Measurements from ENCODE around the gene ZNF575. TPM values are rescaled to one million over a fixed set of nuclear protein-coding genes. Genes with fewer than 3 reads are reported as not detected.

The ZNF575 gene, protein sequence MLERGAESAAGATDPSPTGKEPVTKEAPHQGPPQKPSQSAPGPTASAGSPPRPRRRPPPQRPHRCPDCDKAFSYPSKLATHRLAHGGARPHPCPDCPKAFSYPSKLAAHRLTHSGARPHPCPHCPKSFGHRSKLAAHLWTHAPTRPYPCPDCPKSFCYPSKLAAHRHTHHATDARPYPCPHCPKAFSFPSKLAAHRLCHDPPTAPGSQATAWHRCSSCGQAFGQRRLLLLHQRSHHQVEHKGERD
- polyA plus RNA-seq (ENCODE audit: insufficient read length in 3 of 3) = 1 to 10 TPM; 1.4 to 1.5 (median 1.4) TPM

DNA sequence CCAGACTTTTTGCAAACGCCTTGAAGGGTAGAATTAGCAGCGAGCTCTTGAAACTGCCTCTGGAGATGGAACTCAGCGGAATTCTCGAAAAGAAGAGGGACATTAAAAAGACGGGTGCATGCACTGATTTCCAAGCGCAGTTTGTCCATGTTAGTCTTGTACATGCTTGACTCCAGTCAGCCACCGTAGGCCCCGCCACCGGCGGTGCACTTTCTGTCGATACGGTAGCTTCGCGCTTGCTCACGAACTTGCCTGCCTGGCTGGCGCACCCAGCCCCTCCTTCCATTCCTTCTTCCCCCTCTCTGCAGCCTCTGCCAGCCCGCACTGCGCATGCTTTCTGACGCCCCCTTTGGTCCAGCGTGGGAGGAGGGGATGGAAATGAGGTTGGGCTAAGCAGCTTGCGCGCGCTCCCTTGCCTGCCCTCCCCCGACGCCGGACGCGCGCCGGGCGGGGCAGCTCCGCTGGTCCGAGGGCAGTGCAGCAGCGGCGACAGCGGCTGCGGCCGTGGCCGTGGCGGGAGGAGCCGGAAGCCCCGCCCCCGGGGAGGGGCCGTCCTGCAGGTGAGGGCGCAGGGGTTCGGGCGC, at the start of gene ZNF575:
TSS of gene ZNF575 (plus strand) at position 227 of the 584 bp plus-strand sequence. CDS start 1,235 bp downstream, outside the sequence.
- peak; percentile 91 to 94 (median 94) for DNase-seq (ENCODE audit: low read depth in 3 of 3, low spot score in 2 of 3)

DNA sequence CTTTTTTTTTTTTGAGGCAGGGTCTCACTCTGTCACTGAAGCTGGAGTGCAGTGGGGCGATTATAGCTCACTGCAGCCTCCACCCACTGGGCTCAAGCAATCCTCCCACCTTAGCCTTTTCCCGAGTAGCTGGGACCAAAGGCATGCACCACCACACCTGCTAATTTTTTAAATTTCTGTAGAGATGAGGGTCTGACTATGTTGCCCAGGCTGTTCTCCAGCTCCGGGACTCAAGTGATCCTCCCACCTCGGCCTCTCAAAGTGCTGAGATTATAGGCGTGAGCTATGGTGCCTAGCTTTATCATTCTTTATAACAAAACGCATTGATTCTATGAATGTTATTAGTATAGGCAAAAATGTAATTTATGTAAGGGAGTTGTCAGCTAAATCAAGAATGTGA, 49.7 kb upstream of the ZNF575 start:
- DNase-seq (ENCODE audit: low read depth in 3 of 3, low spot score in 2 of 3) = no peak

DNA sequence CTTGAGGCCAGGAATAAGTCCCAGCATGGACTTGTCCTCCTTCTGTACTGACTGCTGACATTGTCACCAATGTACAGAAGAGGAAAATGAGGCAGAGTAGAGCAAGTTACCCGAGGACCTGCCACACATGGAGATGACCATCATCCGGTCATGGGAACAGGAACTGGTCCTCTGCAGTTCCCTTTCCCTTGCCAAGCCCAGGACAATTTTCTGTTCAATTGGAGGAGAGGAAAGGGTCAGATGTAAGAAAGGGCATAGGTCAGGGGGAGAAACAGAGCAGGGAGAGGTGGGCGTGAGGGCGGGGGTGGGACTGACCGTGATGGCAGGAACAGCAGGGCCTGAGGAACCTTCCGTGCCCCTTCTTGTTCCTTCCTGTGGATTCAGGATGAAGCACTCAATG, 47.0 kb upstream of the ZNF575 start:
- no peak for DNase-seq (ENCODE audit: low read depth in 3 of 3, low spot score in 2 of 3)

DNA sequence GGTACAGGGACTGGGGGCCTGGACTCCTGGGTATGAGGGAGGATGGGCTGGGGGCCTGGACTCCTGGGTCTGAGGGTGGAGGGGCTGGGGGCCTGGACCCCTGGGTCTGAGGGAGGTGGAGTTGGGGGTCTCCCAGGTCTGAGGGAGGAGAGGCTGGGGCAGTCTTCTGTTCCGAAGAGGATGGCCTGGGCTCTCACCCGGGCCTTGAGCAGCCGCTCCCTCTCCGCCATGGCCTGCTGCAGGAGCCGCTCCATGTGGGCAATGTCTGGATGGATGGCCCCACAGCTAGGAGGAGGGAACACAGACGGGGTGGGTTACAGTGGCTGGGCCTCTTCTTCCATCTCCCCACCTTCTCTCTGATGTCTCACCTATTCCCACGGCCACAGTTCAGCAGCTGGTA, 46.6 kb upstream of the ZNF575 start:
- DNase-seq (ENCODE audit: low read depth in 3 of 3, low spot score in 2 of 3) = no peak

DNA sequence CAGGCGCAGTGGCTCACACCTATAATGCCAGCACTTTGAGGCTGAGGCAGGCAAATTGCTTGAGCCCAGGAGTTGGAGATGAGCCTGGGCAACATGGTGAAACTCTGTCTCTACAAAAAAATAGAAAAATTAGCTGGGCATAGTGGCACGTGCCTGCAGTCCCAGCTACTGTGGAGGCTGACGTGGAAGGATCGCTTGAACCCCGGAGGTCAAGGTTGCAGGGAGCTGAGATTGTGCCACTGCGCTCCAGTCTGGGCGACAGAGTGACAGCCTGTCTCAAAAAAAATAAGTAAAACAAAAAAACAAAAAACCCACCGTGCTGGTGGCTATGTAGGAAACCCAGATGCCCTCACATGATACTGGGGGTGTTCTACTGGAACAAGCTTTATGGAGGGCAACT, 44.8 kb upstream of the ZNF575 start:
- no peak for DNase-seq (ENCODE audit: low read depth in 3 of 3, low spot score in 2 of 3)

DNA sequence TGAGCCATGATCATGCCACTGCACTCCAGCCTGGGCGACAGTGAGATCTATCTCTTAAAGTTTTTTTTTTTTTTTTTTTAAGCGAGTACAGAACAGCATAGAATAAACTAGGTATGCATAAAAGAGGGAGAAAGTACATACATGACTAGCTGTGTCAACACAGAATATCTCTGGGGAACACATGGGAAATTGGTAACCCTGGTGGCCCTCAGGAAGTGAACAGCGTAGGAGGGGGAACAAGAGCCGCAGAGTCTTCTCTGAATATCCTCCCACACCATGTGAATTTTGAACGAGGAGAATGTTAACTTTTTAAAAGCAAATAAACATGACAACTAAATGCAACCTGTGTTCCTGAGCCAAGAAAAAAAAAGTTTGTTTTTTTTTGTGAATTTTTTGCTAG, 43.7 kb upstream of the ZNF575 start:
- no peak for DNase-seq (ENCODE audit: low read depth in 3 of 3, low spot score in 2 of 3)

DNA sequence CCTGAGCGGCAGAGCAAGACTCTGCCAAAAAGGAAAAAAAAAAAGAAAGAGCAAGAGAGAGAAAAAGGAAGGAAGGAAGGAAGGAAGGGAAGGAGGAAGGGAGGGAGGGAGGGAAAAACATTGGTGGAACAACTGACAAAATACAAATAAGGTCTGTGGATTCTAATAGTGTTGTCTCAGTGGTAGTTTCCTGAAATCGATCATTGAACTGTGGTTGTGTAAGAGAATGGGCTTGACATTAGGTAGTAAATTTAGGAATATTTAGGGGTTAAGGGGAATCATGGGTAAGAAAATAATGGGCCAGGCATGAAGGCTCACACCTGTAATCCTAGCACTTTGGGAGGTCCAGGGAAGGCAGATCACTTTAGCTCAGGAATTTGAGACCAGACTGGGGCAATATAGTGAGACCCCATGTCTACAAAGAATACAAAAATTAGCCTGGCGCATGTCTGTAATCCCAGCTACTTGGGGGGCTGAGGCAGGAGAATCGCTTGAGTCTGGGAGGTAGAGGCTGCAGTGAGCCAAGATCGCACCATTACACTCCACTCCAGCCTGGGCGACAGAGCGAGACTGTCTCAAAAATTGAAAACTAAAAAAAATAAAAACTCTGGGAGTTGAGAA, 42.9 kb upstream of the ZNF575 start:
- no peak for DNase-seq (ENCODE audit: low read depth in 3 of 3, low spot score in 2 of 3)

DNA sequence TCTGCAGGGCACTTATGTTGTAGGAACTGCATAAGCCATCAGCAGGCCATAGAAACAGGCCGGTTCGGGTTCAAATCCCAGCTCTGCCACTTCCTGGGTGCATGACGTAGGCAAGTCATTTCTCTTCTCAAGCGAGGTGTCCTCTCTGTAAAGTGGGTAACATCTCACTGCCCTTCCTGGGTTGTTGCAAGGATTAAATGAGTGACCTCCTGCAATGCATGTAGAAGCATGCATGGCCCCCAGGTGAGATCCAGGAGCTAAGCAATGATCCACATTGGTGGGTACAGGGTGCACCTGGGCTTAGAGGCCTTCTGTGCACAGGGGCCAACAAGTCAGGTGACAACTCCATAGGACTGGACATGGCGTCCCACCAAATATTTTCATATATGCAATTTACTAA, 42.2 kb upstream of the ZNF575 start:
- DNase-seq (ENCODE audit: low read depth in 3 of 3, low spot score in 2 of 3) = no peak

DNA sequence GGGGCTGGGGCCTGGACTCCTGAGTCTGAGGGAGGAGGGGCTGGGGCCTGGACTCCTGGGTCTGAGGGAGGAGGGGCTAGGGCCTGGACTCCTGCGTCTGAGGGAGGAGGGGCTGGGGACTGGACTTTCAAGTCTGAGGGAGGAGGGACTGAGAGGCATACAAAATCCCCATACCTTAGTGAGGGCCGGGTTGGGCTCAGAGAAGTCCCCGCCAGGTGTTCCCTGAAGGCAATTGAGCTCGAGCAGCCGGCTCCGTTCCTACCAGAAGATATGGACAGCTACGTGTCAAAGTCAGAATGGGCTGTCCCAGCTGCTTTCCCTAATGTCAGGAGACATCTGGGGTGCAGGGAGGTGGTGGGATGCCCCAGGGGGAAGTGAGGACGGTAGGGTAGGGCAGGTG, 37.9 kb upstream of the ZNF575 start:
- DNase-seq (ENCODE audit: low read depth in 3 of 3, low spot score in 2 of 3) = no peak

DNA sequence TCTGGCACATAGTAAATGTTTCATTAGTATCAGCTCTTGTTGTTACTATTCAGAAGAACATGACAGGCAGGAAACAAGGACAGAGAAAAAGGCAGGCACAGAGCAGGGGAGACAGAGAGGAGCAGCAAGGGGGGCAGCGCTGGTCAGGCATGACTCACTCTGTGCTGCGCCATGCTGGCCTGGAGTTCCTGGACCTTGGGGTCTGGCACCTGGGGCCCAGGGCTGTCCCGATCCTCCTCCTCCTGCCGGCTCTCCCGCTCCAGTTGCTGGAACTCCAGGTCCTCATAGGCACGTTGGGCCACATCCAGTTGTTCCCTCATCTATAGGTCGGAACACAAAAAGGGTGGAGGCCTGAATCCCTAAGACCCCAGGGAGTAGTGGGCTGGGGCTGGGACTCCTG, 36.0 kb upstream of the ZNF575 start:
- no peak for DNase-seq (ENCODE audit: low read depth in 3 of 3, low spot score in 2 of 3)

DNA sequence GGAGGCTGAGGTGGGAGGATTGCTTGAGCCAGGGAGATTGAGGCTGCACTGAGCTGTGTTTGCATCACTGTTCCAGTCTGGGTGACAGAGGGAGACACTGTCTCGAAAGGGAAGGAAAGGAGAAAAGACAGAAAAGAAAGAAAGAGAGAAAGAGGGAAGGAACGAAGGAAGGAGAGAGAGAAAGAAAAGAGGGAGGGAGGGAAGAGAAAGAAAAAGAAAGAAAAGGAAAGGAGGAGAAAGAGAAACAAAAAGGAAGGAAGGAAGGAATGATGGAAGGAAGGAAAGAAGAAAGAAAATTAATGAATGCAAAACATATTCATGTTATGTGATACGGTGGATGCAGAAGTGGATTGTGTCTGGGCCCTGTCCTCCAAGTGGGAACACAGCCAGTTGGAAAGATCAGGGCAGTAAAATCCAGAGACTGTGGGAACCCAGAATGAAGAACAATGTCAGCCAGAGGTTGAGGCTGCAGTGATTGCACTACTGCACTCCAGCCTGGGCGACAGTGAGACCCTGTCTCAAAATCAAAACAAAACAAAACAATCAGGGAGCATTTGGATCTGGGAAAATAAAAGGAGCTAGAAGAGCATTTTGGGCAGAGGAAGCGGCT, 34.6 kb upstream of the ZNF575 start:
- no peak for DNase-seq (ENCODE audit: low read depth in 3 of 3, low spot score in 2 of 3)

DNA sequence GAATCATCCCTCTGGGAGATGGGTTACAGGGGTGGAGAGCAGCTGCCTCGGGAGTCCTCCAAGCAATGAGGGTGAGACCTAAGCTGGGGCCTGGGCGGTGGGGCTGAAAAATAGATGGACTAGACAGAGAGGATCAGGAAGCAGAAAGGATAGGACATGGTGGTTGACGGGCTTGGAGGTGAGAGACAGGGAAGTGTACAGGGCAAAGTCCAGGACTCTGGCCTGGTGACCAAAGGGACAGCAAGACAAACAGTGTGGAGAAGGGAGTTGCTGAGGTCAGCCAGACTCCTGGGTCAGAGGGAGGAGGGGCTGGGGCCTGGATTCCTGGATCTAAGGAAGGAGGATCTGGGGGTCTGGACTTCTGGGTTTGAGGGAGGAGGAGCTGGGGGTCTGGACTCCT, 33.9 kb upstream of the ZNF575 start:
- no peak for DNase-seq (ENCODE audit: low read depth in 3 of 3, low spot score in 2 of 3)

DNA sequence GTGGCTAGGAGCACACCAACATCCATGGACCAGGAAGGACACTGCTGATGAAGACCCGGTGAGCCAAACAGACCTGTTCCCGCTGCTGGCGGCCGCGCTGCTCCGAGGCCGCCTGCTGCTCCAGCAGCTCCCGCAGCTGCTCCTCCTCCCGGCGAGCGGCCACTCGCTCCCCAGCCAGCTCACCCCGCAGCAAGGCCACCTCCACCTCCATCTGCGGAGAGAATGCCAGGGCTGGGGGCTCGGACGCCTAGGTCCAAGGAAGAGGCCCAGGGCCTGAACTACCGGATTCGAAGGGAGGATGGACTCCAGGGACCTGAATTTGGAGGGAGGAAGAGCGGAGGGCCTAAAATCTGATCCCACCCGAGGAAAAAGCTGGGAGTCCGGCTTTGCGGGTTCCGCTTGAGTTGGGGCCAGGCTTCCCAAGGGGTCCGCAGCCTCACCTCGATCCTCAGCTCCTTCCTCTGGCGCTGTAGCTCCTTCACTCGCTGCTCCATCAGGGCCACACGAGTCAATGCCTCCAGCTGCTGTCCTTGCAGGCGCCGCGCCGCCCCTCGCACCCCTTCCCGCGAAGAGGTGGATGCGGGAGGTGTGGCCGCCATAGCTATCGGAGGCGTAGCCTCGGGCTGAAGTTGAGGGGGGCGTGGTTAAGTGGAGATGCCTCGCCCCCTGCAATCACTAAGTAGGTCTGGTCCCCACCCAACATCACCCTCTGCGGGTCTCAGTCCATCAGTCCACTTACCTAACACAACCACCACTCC, 31.1 kb upstream of the ZNF575 start:
- no peak for DNase-seq (ENCODE audit: low read depth in 3 of 3, low spot score in 2 of 3)

DNA sequence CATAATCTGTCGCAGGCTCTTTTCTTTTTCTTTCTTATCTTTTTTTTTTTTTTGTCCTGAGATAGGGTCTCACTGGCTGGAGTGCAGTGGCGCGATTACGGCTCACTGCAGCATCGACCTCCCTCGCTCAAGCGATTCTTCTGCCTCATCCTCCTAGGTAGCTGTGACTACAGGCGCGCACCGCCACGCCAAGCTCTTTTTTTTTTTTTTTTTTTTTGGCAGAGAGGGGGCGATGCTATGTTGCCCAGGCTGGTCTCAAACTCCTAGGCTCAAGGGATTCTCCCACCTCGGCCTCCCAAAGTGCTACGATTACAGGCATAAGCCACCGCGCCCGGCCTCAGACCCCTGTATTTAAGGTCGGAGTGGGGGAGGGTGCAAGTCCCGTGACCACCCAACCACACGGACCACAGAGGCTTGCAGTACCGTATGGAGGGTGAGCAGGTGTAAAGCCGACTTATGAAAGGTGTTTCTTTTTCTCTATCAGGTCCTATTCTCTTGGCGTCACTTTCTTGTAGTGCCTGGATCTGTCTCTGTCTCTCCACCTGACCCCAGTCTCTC, 30.5 kb upstream of the ZNF575 start:
- DNase-seq (ENCODE audit: low read depth in 3 of 3, low spot score in 2 of 3) = no peak

DNA sequence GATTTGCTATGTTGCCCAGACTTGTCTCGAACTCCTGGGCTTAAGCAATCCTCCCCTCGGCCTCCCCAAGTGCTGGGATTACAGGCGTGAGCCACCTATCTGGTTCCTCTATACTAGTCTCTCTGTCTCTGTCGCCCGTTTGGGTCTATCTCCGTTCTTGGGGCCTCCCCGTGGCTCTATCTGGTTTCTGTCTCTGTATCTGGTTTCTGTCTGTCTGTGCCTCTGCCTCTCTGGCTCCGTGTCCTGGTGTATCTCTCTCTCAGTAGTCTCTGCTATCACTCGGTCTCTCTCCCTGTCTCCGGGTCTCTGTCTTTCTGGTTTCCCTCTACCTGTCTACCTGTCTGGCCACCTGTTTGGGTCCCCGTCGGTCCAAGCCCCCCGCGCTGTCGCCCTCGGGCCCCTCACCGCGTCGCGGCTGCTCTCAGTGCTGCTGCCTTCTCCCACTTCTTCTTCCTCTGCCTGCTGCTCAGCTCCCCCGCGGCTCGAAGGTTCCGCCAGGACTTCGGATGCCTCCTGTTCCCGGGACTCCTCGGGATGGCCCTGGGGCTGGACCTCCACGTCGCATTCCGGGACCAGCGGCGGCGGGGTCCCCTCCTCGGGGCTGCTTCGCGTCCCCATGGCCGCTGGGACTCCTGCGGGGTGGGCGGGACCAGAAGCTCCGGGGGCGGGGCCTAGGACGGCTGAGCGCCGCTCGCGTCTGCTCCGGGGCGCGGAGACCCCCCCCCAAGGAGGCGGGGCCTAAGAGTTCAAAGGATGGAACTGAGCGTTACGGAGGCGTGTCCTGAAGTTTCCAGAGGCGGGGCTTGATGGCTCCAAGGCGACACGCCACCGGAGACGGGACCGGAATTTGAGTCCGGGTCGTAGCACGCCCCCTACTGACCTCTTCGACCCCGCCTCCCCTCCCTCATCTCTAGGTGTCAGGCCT, 29.2 kb upstream of the ZNF575 start:
- peak in 2 of 3 donors; percentile 88 to 90 for DNase-seq (ENCODE audit: low read depth in 3 of 3, low spot score in 2 of 3)

DNA sequence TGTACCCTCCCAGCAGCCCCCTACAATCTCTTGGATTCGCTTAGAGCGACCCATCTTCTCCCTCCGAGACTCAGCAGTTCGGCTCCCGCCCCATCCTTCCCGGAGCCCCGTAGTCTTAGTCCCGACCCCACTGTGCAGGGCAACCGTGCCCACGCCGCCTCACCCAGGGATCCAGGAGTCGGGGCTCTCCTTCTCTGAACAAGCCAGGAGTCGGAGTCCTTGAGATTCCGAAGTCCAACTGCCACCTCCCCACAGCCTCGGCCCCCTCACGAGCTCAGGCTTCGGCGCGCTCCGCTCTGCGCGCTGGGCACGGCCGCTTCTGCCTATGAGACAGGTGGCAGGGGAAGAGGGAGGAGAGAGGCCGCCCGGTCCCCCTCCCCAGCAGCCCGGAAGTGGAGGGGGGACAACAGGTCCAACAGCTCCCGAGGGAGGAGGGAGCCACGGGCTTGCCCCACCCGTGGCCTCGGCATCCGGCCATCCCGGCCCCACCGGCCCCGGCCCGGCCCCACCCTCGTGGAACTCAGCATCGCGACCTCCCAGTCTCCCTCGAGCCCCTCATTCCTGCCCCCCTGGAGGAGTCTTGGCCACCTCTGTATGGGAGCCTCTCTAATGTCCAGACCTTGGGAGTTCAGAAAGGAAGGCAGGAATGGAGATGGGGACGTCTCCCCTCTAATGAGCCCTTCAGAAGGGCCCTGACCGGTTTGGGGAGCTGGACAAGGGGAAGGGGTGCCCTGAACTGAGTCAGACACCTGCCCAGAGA, 28.4 kb upstream of the ZNF575 start, which contains the start of gene PHLDB3:
TSS of gene PHLDB3 (minus strand) at position 321 of the 760 bp plus-strand sequence. CDS start 628 bp downstream, outside the sequence.
- DNase-seq (ENCODE audit: low read depth in 3 of 3, low spot score in 2 of 3) = no peak

DNA sequence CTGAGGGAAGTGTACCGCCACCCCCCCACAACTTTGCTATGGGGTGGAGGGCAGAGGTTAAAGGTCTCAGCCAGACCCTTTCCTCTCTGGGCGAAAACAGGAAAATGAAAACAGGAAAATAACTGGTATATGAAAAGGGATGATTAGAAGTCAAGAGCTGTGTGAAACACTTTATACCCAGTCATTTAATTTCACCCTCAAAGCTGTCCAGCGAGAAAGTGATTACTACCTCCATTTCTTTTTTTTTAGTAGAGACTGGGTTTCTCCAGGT, 27.9 kb upstream of the ZNF575 start:
- no peak for DNase-seq (ENCODE audit: low read depth in 3 of 3, low spot score in 2 of 3)

DNA sequence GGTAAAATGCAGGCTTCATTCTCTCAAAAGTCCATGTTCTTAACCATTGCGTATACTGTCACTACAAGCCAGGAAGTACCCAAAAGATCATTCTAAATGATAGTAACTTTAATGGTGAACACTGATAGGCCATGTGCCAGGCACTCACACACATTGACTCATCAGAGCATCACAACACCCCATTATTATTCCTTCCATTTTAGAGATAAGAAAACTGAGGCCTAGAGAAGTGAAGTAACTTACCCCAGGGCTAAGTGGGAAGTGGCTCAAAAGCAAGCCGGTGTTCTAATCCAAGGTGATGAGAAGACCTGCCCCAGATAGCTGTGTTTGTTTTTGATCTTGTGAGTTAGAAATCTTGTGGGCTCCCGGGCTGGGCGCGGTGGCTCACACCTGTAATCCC, 27.0 kb upstream of the ZNF575 start:
- DNase-seq (ENCODE audit: low read depth in 3 of 3, low spot score in 2 of 3) = no peak

DNA sequence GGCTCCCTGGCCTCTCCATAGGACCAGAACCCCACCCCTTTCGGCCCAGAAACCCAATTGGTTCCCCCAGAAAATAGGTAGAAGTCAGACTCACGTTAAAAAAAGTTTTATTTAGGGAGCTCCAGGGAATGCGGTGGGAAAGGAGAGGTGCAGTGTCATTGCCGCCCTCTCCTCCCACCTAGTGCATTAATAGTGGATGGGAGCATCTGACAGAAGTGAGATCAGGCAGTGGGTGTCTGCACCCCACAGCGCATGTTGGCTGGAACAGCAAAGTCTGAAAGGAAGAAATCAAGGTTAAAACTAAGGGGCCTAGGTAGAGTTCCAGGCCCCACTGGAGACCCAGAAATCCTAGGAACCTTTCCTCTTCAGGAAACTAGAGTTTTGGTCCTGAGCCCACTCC, 26.4 kb upstream of the ZNF575 start:
- DNase-seq (ENCODE audit: low read depth in 3 of 3, low spot score in 2 of 3) = no peak

Measured in right renal cortex interstitium (tissue), 3 donors.